HG03575 (cell line): Measurements from ENCODE around the gene ABR.
"Not testable (repeated sequence)": the region's sequence is repeated elsewhere in the genome, so short reads cannot be mapped to it uniquely, and the experiment has no call there.

Experiments
- ATAC-seq: cut with Tn5 transposase; IDR thresholded peaks from one replicate; pipeline ENCODE4 v1.9.1; 2021; ENCODE audit not compliant: unreplicated experiment, insufficient number of reproducible peaks, low FRiP score; ENCODE audit errors: extremely low read depth

The ABR gene

DNA sequence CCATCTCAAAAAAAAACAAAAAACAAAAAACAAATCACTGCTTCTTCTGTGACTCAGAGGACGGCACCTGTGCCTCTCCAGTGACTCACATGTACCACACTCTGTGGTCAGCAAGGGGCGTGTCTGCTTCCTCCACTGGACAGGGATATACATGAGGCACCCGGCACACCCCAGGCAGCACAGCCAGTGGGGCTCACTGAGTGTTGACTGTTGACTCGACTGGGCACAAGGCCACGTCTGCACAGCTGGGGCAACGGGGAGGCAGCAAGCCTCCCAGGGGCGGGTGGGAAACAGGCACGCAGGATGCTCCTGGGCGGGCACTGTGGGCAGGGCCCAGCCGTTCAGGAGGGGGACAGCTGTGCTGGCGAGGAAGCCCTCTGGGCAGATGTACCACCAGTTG lies 118.8 kb downstream of the ABR start:
- no peak for ATAC-seq

DNA sequence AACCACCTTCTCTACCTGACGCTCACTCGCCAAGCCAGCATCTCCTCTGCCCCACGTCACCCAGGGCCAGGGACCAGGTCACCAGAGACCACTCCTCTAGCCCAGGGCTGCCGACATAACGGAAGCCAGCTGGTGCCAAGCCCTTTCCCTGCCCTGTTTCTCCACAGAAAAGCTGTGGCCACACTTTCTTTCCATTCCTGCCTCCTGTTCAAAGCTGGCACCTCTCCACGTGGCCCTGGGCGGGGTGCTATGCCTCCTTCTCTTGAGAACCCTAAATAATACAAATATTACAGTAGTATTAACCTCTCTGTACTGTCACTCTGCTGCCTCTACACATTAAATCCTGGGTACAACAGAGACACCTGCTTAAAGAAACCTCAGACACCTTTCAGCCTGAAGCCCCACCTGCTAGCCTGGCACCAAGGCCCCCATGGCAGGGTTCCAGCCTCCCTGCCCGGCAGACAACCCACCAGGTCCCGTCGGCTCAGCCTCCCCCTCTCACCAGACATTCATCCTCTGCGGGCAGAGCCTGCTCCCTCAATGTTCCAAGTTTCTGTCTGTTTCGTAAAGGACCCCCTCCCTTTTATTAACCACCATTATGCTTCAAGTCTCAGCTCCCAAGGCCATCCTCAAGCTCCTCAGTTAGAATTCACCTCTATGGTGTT lies 120.5 kb downstream of the ABR start:
- no peak for ATAC-seq

- ATAC-seq: no peak
Measured at GRCh38 chr17:1058423-1059130, 121.2 kb downstream of the ABR start.

GRCh38 chr17:1056761-1057160 lies 123.0 kb downstream of the ABR start:
- ATAC-seq: no peak

DNA sequence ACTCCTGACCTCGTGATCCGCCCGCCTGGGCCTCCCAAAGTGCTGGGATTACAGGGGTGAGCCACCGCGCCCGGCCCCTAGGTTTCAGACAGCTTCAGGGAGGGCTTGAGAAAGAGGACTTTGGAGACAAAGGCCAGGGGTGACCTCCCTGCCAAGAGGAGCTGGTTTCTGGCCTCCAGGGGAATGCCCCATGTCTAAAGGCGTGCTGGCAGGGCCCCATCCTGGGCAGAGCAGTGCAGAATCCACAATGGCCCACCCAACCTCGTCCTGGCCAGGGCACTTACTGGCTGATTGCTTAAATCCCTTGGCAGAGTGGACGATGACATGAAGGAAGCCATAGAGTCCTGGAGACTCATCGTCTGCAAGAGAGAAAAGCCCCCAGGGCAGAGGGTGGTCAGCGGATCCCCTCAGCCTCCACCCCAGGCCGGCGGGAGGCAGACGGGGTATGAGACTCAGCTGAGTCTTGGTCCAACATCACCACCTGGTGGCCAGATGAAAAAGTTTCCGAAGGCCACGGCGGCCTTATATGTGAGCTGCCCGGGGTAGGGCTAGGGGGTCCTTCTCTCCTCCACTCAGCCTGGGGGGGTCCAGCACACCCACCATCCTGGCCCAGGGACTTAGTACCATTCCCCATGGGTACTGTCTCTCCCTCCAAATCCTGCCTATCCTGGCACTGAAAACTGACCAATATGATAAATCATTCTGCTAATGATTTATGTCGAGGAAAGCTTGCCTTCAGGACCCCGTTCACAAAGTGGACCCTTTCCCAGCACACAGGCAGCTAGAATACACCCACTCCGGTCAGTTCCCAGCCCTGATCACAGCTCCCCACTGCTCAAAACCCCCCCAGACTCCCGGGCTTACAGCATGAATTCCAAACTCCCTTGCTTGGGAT lies 123.8 kb downstream of the ABR start:
- ATAC-seq: no peak

DNA sequence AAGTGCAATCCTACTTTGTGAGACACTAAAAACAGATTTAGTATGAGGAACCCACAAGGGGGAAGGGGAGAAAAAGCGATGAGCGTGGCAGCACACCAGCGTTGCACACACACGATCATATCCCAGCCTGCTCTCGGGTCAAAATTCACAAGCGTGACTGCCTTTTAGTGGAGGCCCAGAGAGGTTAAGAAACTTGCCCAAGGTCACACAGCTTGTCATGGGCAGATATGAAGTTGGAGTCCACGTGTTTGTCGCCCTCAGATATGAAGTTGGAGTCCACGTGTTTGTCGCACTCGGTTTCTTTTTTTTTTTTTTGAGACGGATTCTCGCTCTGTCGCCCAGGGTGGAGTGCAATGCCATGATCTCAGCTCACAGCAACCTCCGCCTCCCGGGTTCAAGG lies 124.5 kb downstream of the ABR start:
- ATAC-seq: no peak

GRCh38 chr17:1054656-1055055 lies 125.1 kb downstream of the ABR start:
- ATAC-seq: no peak

DNA sequence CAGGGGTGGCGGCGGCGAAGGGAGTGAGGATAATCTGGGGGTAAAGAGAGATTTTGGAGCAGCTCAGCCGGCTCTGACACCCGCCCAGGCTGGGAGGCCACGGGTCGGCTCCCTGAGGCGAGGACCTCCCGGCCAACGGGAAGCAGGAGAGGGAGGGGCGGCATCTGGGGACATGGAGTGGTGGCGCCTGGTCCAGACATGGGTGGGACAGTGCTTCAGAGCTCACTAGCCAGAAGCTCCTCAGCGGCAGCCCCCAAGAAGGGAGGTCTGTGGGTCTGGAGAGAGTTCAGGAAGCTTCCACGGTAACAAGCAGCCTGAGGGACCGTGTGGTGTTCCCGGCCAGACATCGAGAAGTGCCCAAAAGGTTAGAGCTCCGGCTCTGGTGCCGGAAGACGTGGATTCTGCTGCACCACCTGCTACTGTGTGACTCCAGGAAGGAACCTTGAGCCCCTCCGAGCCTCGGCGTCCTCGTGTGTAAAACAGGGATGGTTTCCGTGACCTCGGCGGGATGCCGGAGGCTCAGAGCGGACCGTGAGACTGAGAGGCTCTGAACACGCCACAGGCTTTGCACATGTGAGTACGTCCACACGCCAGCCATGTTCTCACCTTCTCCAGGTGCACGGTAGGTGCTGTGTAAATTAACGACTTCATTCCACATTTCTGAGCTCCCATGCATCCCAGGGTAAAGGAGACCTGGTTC lies 126.0 kb downstream of the ABR start:
- no peak for ATAC-seq

GRCh38 chr17:1050996-1051925 lies 128.5 kb downstream of the ABR start:
- no peak for ATAC-seq

GRCh38 chr17:1050246-1050995 lies 129.4 kb downstream of the ABR start:
- ATAC-seq: no peak

- ATAC-seq: no peak
Measured at GRCh38 chr17:1049446-1050225, 130.1 kb downstream of the ABR start.

DNA sequence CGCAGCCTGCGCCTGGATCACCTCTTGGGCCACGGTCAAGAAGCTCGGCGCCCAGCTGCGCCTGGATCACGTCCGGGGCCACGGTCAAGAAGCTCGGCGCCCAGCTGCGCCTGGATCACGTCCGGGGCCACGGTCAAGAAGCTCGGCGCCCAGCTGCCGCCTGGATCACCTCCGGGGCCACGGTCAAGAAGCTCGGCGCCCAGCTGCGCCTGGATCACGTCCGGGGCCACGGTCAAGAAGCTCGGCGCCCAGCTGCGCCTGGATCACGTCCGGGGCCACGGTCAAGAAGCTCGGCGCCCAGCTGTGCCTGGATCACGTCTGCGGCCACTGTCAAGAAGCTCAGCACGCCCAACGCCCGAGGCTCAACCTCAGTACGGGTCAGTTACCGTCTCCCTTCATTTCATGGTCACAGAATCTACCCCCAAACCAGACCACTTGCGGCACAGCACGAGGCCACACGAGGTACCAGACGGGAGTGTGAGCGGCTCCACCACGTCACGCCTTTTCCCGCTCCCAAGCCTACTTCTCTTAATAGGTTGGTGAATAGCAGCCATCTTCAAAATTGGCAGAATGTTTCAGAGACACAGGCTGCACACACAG lies 131.2 kb downstream of the ABR start:
- not testable (repeated sequence) for ATAC-seq

GRCh38 chr17:1047879-1048470 lies 131.8 kb downstream of the ABR start:
- no peak for ATAC-seq

- ATAC-seq: no peak
Measured at GRCh38 chr17:1047177-1047878, 132.5 kb downstream of the ABR start.

DNA sequence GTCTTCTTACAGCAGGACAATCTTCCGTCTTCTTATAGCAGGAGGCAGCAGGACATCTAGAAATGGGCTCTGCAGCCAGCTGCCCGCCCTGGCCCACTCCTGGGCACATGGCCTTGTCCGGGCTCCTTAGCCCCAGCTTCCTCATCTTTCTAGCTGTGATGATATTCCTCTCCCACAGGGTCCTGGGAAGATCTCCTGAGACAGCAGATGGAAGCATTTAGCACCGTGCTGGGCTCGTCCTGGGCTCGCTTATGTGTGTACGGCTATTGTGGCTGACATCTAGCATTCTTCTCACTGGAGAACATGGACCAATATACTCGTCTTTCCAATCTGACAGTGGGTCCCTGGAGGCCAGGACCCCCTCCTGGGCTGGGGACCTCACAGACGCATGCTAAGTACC lies 134.3 kb downstream of the ABR start:
- ATAC-seq: no peak
